Lower leg skin (tissue), 3 donors: Measurements from ENCODE around the gene SBNO1.
"Not testable (repeated sequence)": the region's sequence is repeated elsewhere in the genome, so short reads cannot be mapped to it uniquely, and the experiment has no call there.

Experiments
- CTCF ChIP-seq, 3 donors: fragments of 450-650 bp; IDR thresholded peaks; one replicate each; pipeline ENCODE4 v1.5.1; 2016; ENCODE audit warnings: antibody characterized with exemption in 3 of 3, mild to moderate bottlenecking in 3 of 3, moderate library complexity in 2 of 3
- POLR2A ChIP-seq, 2 donors: fragments of 450-650 bp; IDR thresholded peaks; one replicate each; pipeline ENCODE4 v1.6.1; 2016 to 2017; ENCODE audit warnings: antibody characterized with exemption in 2 of 2, mild to moderate bottlenecking in 1 of 2, moderate library complexity in 1 of 2

- not testable (repeated sequence) for TF ChIP-seq CTCF, POLR2A (IDR thresholded peaks at IDR 0.05)
Observed at GRCh38 chr12:123407934-123408333, 43.3 kb upstream of the SBNO1 start.
